Heart right ventricle (tissue), 16 donors: Measurements from ENCODE around the gene RRP8. TPM values are rescaled to one million over a fixed set of nuclear protein-coding genes. Genes with fewer than 3 reads are reported as not detected.

Source experiments
- ATAC-seq, 8 donors: fragments of 200-7000 bp; cut with Tn5 transposase; one replicate each; pipeline ENCODE4 v1.9.1; 2020; ENCODE audit warnings: mild to moderate bottlenecking in 8 of 8, moderate library complexity in 8 of 8, moderate number of reproducible peaks in 1 of 8
- DNase-seq, 2 donors: peaks; one replicate each; pipeline ENCODE4 v3.0.0-alpha.2; 2020
- H3K27ac ChIP-seq, 10 donors: fragments of 200-600 bp; sonication (generic) in 2 of 10; one replicate each; pipeline versions ENCODE4 v1.5.0 to v1.8.0; 2020 to 2022; ENCODE audit warnings: mild to moderate bottlenecking in 3 of 10
- H3K27me3 ChIP-seq, 7 donors: fragments of 200-600 bp; one replicate each; pipeline ENCODE4 v1.8.0; 2021 to 2022; ENCODE audit warnings: mild to moderate bottlenecking in 2 of 7
- H3K36me3 ChIP-seq, 9 donors: fragments of 200-600 bp; sonication (generic) in 1 of 9; one replicate each; pipeline versions ENCODE4 v1.5.0 to v1.8.0; 2020 to 2022; ENCODE audit warnings: mild to moderate bottlenecking in 2 of 9
- H3K4me1 ChIP-seq, 9 donors: fragments of 200-600 bp; sonication (generic) in 1 of 9; one replicate each; pipeline versions ENCODE4 v1.5.0 to v1.8.0; 2020 to 2022; ENCODE audit warnings: mild to moderate bottlenecking in 4 of 9
- H3K4me3 ChIP-seq, 10 donors: fragments of 200-600 bp; sonication (generic) in 2 of 10; one replicate each; pipeline versions ENCODE4 v1.5.0 to v1.8.0; 2020 to 2022; ENCODE audit warnings: mild to moderate bottlenecking in 7 of 10, moderate library complexity in 2 of 10
- H3K9me3 ChIP-seq, 11 donors: fragments of 200-600 bp in 10 of 11; sonication (generic) in 2 of 11; one replicate each; pipeline versions ENCODE4 v1.5.0 to v1.8.0; 2013 to 2022; ENCODE audit warnings: mild to moderate bottlenecking in 2 of 11, control low read depth in 1 of 11, moderate library complexity in 1 of 11
- WGBS, 2 donors: extraction: QIAGEN DNeasy Blood & Tissue Kit; methylation state at CpG; one replicate each; pipeline ENCODE4 v1.1.7; 2013; ENCODE audit warnings: inconsistent platforms in 1 of 2; 5-methylcytosine and 5-hydroxymethylcytosine counted together
- intact Hi-C, 10 donors: fragments of 100-400 bp; cut with DNase I; formaldehyde crosslinking; loops; one replicate each; pipeline versions ENCODE4 v1.11.1 to v1.14.2; 2022
- polyA plus RNA-seq, 2 donors: library from polyadenylated mRNA; stranded (reverse); fragments of 200-250 nt; gene quantifications; one replicate each; pipeline ENCODE4 v1.2.3, GENCODE V29; 2013
- total RNA-seq, 10 donors: library from RNA; stranded (reverse); fragmentation: NEBNext Ultra II Directional in 3 of 10; extraction: Animal tissue kit (Norgen Biotek cat#: 25700) in 3 of 10; gene quantifications; one replicate each; pipeline versions ENCODE4 v1.2.1 to v1.2.4, GENCODE V29; 2021 to 2023
- TF ChIP-seq, protein P1 (sequence below), 9 donors: fragments of 200-600 bp; sonication (generic) in 2 of 9; IDR thresholded peaks; one replicate each; pipeline versions ENCODE4 v1.5.0 to v1.8.0; 2021 to 2022; ENCODE audit warnings: antibody characterized with exemption in 9 of 9, mild to moderate bottlenecking in 5 of 9, moderate library complexity in 1 of 9
- donor health status: Arrhythmogenic right ventricular cardiomyopathy.
- donor health status: ischemic (EF 13 %, LVEDD 7.1; RV severe dilation, severe dysfunction).
- donor health status: healthy with polysubstance abuse.
- donor health status: DM: no; HTN: yes; CAD: no.
- donor health status: DM: no; HTN: no; CAD: no.
- donor health status: ischemic (EF 25% LVEDD 6.9; RV normal size, moderate dysfunction).
- donor health status: ischemic (EF 25% LVEDD 5.7; RV mildly dilated, moderate dysfunction).
- donor health status: healthy.
- donor health status: DM: yes; HTN: yes; CAD: no.
- donor health status: Ischemic cardiomyopathy.
- donor health status: ischemic (EF 35%, LVEDD 5.7; RV mildly dilated, moderate dysfunction).
- donor health status: nonischemic (EF 11% LVEDD 7.7; RV severe dilation, severe dysfunction).
- donor health status: DM: yes; HTN: yes; CAD: no.
- donor health status: PGD.
- donor health status: ischemic (EF 29% LVEDD 5.4; RV normal size, mild dysfunction).
- donor health status: nonischemic (EF 23%, LVEDD 6.1; RV moderate dilation, normal function).

Gene RRP8
- total and polyA plus RNA-seq, 12 donors: 12.1 to 23.3 (median 20.5) TPM

DNA sequence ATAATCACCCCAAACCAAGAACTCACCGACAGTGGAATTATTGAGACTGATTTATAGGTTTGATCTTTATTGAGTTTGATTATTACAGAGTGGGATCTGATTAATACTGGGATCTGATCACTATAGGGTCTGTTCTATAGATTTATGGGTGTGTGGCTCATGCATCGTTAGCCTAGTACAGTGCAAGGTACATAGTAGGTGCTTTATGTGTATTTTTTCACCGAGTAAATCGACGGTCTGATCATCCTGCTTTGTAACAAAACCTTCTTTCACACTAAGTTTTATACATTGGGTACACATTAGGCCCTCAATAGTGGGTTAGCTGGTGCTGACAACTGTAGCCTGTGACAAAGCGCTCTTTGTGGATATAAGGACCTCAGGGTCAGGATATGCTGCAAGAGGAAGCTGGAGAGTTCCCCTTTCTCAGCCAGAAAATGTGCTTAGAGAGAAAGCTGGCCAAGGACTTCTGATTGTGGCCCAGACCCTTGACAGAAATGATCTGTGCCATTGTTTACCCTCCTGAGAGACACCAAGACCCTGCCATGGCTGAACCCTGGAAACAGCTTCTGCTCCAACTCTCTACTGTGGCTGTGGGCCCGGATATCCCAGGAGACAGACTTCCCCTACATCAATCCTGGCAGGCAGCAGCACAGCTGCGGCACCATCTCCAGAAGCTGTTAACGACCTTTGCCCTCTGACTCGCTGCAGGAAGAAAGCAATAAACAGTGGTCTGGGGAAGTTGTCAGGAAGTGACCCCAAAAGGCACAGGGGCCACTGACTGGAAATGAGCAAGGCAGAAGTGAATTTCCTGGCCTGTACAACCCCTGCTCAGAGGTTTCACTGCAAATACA, 31.9 kb upstream of the RRP8 start:
- TF ChIP-seq, protein P1, sequence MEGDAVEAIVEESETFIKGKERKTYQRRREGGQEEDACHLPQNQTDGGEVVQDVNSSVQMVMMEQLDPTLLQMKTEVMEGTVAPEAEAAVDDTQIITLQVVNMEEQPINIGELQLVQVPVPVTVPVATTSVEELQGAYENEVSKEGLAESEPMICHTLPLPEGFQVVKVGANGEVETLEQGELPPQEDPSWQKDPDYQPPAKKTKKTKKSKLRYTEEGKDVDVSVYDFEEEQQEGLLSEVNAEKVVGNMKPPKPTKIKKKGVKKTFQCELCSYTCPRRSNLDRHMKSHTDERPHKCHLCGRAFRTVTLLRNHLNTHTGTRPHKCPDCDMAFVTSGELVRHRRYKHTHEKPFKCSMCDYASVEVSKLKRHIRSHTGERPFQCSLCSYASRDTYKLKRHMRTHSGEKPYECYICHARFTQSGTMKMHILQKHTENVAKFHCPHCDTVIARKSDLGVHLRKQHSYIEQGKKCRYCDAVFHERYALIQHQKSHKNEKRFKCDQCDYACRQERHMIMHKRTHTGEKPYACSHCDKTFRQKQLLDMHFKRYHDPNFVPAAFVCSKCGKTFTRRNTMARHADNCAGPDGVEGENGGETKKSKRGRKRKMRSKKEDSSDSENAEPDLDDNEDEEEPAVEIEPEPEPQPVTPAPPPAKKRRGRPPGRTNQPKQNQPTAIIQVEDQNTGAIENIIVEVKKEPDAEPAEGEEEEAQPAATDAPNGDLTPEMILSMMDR (IDR thresholded peaks at IDR 0.05): no peak
- Histone ChIP-seq H3K9me3 (no peaks in the 10 kb centered on the region), H3K27ac (peak overlapping the region; percentile 10 to 87 (median 75)), H3K4me3 (no peak overlapping the region), H3K27me3 (no peaks in the 10 kb centered on the region), H3K4me1 (peaks cover 8 to 74% (median 65%) of the 10 kb centered on the region in 9 donors), H3K36me3 (peaks cover 0 to 56% (median under 1%) of the 10 kb centered on the region in 9 donors)
- WGBS, 2 donors: 50 to 52% methylated on average over 10 of the region's 10 CpGs
- intact Hi-C loops: loop anchor here in 1 of 10 donors (5.0 kb wide), 1 partner anchor 42 kb away; no protein-coding TSS in a partner anchor
- peak; percentile 58 to 81 for DNase-seq
- peak; percentile 53 to 75 (median 66) for ATAC-seq

DNA sequence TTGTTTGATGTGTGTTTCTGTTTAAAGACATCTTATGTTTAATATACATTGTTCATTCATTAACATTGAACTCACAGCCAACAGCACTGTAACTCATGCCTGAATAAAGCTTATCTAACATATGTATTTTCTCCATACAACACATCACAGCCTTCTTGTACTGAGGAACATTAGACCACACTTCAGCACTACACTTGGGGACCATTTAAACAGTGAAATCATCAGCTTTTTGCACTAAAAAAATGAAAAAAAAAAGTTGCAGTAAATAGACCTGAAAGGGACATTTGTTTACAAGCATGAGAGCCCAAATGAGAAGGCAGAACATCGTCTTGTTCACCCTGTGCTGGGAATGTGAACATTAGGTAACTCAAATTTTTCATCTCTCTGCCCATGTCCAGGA, 31.1 kb upstream of the RRP8 start:
- Histone ChIP-seq H3K36me3 (peaks cover 0 to 56% (median 5%) of the 10 kb centered on the region in 9 donors), H3K4me3 (no peak overlapping the region), H3K4me1 (peaks cover 8 to 68% (median 61%) of the 10 kb centered on the region in 9 donors), H3K27ac (peak overlapping the region in 9 of 10 donors; percentile 55 to 87 (median 77)), H3K27me3 (no peaks in the 10 kb centered on the region), H3K9me3 (no peaks in the 10 kb centered on the region)
- DNase-seq (no peak), ATAC-seq (no peak)
- TF ChIP-seq, protein P1 (IDR thresholded peaks at IDR 0.05): no peak
- intact Hi-C loops: no loop called here
- whole genome bisulfite sequencing, 2 donors: 73 to 76% methylated on average over 1 of the region's 1 CpG

DNA sequence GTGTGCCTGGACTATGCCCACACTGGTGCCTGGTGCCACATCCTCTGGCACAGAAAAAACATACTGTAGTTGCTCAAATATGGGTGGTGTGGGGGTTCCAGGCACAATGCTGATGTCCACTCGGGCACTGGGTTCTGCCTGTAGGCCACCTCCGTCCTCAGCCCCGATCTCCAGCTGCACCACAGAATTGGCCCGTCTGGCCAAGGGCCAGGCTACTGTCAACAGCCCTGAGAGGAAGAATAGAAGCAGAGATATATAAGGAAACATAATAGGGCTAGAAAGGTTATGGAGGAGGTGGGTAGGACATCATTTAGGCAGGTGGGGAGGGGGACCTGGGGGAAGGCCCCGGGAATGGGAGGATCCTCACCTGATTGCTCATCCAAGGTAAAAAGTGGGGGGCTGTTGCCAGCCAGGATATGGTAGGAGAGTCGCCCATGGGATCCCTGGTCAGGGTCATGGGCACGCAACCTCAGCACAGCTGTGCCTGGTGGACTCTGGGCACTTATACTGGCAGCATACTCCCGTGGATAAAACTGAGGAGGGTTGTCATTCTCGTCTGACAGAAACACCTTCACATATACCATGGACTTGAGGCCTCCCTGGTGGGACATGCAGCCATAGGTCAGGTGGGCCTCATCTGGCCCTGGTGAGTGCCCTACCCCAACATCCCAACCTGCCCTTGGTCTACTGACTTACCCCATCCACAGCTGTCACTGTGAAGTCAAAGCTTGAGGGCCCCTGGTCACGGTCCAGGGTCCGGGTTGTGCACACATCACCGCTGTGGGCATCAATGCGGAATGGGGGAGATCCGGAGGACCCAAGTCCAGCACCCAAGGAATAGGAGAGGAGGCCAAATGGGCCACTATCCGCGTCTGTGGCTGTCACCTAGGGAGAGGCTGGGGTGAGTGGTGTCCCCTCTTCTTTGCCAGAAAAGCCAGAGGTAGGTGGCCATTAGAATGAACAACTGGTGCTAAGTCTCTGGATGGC, 30.3 kb upstream of the RRP8 start:
- 68 to 79% methylated on average over 16 of the region's 16 CpGs for WGBS, 2 donors
- H3K27me3 ChIP-seq: no peaks in the 10 kb centered on the region
- peaks cover 8 to 59% (median 55%) of the 10 kb centered on the region in 9 donors for H3K4me1 ChIP-seq
- DNase-seq (peak; percentile 57 to 70), ATAC-seq (peak in 5 of 8 donors; percentile 41 to 69 (median 49))
- peaks cover 0 to 58% (median 11%) of the 10 kb centered on the region in 9 donors for H3K36me3 ChIP-seq
- no peak overlapping the region for H3K4me3 ChIP-seq
- H3K27ac ChIP-seq: peak overlapping the region in 3 of 10 donors; percentile 22 to 87 (median 85)
- TF ChIP-seq, protein P1 (IDR thresholded peaks at IDR 0.05): no peak
- intact Hi-C loops: no loop called here
- no peaks in the 10 kb centered on the region for H3K9me3 ChIP-seq
